Measurements from ENCODE around the gene VSTM2B. TPM values are rescaled to one million over a fixed set of nuclear protein-coding genes. Genes with fewer than 3 reads are reported as not detected.

Gene VSTM2B
- total RNA-seq, 3 donors from 2014 or later, result not detected

DNA sequence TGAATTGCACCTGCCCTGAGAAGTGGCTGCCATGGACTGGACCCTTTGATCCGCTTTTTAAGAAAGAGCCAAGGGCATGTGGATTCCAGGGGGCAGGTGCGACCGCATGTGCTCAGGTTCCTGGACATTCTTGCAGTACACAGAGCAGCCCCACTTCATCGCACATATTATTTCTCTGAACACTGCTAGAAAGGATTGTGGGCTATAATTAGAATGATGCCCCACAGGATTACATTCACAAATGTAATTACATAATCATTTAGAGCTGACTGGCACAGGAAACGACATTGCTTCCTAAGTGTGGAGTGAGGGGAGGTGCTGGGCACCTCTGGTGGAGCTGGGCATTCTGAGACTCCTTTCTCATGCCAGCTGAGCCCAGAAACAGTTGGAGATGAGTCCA, 37.5 kb upstream of the VSTM2B start:
- no peaks in the 10 kb centered on the region for H3K9me3 Mint-ChIP-seq
- peaks cover 59% of the 10 kb centered on the region for H3K27me3 Mint-ChIP-seq (ENCODE audit: low read depth)
- H3K36me3 Mint-ChIP-seq (ENCODE audit: insufficient read depth), result no peaks in the 10 kb centered on the region
- no peak overlapping the region for H3K4me3 Mint-ChIP-seq
- DNase-seq (no peak), ATAC-seq (no peak)
- no peaks in the 10 kb centered on the region for H3K4me1 Mint-ChIP-seq (ENCODE audit: low read depth)

DNA sequence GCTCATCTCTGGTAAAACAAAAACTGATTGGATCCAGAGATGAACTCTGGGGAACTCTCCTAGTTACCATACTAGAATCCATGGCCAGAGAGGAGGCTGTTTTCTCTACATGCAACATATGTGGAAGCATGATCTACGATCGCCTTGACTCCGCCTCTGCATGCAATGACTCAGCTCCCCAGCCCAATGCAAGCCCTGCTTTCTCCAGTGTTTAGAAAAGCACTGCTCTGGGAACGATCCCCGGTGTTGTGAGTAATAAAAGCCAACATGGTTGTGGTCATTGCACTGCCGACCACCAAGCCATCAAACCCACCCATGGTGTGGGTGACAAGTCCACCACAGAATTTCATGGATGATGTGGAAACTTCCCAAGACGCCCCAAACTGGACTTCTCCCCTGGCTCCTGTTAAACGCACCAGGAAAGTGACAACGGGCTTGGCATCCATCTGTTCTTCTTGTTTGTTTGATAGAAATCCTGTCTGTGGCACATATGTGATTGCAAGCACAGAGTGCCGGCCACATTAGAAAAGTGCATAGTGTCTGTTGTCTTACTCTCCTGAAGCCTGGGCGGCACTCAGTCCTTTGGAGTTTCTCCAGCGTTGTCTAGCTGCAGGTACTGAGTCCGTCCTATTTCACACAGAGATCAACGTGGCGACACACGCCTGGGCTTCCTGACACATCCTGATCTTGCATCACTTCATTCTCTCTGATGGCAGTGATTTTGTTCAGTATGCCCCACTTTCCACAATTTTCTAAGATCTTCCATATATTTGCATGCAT, 36.4 kb upstream of the VSTM2B start:
- DNase-seq (no peak), ATAC-seq (no peak)
- H3K4me3 Mint-ChIP-seq, result no peak overlapping the region
- no peaks in the 10 kb centered on the region for H3K36me3 Mint-ChIP-seq (ENCODE audit: insufficient read depth)
- H3K9me3 Mint-ChIP-seq, result no peaks in the 10 kb centered on the region
- peaks cover 56% of the 10 kb centered on the region for H3K27me3 Mint-ChIP-seq (ENCODE audit: low read depth)
- no peaks in the 10 kb centered on the region for H3K4me1 Mint-ChIP-seq (ENCODE audit: low read depth)

DNA sequence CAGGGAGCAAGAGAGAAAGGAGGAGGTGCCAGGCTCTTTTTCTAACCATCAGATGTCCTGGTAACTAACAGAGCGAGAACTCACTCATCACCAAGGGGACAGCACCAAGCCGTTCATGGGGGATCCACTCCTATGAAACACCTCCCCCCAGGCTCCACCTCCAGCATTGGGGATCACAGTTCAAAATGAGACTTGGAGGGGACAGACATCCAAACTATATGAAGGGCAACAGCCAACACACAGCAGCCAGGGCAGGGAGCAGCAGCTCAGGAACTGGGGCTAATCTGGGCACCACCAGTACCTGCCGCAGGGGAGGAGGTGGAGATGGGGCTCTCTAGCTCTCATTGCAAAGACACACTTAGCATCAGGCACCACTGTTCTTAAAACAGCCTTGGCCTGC, 34.3 kb upstream of the VSTM2B start:
- Mint-ChIP-seq H3K9me3 (no peaks in the 10 kb centered on the region), H3K36me3 (ENCODE audit: insufficient read depth) (no peaks in the 10 kb centered on the region), H3K27me3 (ENCODE audit: low read depth) (peaks cover 46% of the 10 kb centered on the region), H3K4me1 (ENCODE audit: low read depth) (no peaks in the 10 kb centered on the region), H3K4me3 (no peak overlapping the region)
- ATAC-seq (no peak), DNase-seq (no peak)

DNA sequence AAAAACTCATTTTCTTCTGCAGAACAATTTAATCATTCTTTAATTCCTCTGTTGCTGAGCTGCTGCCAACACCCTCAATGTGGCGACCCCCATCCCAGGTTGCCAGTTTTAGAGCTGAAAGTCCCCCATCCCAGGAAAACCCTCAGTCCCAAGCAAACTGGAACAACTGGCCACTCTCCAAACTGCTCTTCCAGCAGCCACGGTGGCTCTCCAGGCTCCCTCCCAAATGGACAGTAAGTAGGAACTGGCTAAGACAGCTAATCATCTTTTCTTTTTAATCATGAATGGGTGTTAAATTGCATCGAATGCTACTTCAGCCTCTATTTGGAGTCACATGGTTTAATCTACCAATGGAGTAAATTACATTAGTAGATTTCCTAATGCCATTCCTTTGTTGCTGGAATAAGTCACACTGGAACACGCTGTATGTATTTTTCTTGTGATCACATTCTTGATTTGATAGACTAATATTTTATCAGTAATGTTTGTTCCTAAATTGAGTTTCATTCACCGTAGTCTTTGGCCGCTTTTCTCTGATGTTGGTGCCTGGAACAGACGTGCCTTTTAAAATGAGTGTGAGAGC, 33.7 kb upstream of the VSTM2B start:
- H3K4me3 Mint-ChIP-seq, result no peak overlapping the region
- H3K27me3 Mint-ChIP-seq (ENCODE audit: low read depth), result peaks cover 44% of the 10 kb centered on the region
- H3K36me3 Mint-ChIP-seq (ENCODE audit: insufficient read depth), result no peaks in the 10 kb centered on the region
- ATAC-seq (no peak), DNase-seq (no peak)
- no peaks in the 10 kb centered on the region for H3K9me3 Mint-ChIP-seq
- H3K4me1 Mint-ChIP-seq (ENCODE audit: low read depth), result no peaks in the 10 kb centered on the region

DNA sequence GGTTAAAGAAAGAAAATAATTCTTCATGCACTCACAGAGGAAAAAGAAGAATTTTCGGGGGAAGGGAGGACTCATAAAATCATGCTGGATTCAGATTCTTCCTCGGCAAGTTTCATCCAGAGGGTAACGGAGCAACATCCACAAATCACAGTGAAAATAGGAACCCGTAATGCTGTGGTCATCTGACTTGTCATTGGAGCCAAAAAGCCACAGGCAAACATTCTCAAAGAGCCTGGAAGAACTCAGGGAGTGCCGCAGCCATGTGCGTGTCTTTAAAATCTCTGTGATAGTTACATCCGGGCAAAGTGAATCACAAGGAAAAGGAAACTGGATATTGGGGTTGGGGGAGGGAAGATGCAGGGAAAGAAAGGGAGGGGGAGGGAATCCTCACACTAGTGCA, 33.0 kb upstream of the VSTM2B start:
- no peak for ATAC-seq
- H3K4me3 Mint-ChIP-seq, result no peak overlapping the region
- H3K4me1 Mint-ChIP-seq (ENCODE audit: low read depth), result no peaks in the 10 kb centered on the region
- H3K36me3 Mint-ChIP-seq (ENCODE audit: insufficient read depth), result no peaks in the 10 kb centered on the region
- H3K27me3 Mint-ChIP-seq (ENCODE audit: low read depth), result peaks cover 38% of the 10 kb centered on the region
- no peak for DNase-seq
- H3K9me3 Mint-ChIP-seq, result no peaks in the 10 kb centered on the region

DNA sequence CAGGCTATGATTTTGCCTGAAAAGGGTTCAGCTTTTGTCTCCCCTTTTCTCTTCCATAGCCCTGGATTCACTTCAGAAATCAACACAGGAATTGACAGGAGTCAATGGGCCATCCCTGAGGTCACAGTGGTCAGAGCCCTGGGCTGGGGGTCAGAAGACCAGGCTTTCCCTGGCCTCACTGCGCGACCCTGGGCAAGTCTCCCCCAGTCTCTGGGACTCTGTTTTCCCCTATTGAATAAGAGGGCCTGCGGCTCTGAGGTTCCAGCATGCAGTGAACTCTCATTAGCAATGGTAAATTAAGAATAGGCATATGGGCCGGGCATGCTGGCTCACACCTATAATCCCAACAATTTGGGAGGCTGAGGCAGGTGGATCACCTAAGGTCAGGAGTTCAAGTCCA, 30.7 kb upstream of the VSTM2B start:
- H3K9me3 Mint-ChIP-seq, result no peaks in the 10 kb centered on the region
- DNase-seq, result no peak
- no peak overlapping the region for H3K4me3 Mint-ChIP-seq
- peaks cover 24% of the 10 kb centered on the region for H3K27me3 Mint-ChIP-seq (ENCODE audit: low read depth)
- no peaks in the 10 kb centered on the region for H3K36me3 Mint-ChIP-seq (ENCODE audit: insufficient read depth)
- no peaks in the 10 kb centered on the region for H3K4me1 Mint-ChIP-seq (ENCODE audit: low read depth)
- ATAC-seq, result no peak

DNA sequence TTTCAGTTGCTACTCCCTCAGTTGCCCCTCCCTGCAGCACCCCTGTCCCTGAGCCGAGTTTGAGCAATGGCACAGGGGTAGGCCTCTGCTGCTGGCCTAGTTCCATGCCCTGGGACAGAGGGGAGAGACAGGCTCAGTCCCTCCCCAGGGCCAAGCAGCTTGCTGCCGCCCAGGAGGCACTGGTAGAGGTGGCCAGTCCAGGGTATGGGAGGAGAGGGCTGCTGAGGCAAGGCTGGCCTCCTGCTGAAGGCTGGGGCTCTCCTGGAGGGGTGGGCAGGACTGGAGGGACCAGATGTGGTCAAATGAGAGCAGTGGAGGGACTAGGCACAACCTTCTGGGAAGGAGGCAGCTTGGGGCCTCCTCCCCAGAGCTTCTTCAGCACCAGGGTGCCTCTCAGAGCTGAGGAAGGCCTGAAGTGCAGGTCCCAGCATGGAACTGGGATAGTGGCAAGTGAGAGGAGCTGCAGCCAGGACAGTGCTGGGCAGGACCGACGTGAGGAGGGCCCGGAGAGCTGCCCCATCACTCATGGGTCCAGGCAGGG, 29.8 kb upstream of the VSTM2B start:
- H3K36me3 Mint-ChIP-seq (ENCODE audit: insufficient read depth), result no peaks in the 10 kb centered on the region
- H3K4me1 Mint-ChIP-seq (ENCODE audit: low read depth), result no peaks in the 10 kb centered on the region
- peaks cover 17% of the 10 kb centered on the region for H3K27me3 Mint-ChIP-seq (ENCODE audit: low read depth)
- DNase-seq (no peak), ATAC-seq (no peak)
- H3K9me3 Mint-ChIP-seq, result no peaks in the 10 kb centered on the region
- no peak overlapping the region for H3K4me3 Mint-ChIP-seq

DNA sequence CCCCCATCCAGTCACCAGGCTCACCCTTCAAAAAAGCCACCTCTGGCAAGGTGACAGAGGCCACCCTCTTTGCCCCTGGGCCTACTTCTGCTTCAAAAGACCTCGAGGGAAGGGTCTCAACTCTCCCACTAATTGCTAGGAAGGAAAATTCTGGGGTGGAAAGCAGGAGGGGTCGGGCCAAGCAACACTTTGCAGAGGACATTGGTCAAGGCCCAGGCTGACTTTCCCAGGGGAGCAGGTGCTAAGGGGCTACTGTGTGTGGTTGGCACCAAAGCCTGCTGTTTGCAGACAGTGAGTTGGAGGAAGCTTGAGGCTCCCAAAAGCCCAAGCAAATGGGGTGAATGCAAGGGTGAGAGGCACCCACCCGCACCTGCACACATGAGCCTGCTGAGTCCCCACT, 28.6 kb upstream of the VSTM2B start:
- Mint-ChIP-seq H3K27me3 (ENCODE audit: low read depth) (peaks cover 7% of the 10 kb centered on the region), H3K4me3 (no peak overlapping the region), H3K4me1 (ENCODE audit: low read depth) (no peaks in the 10 kb centered on the region), H3K36me3 (ENCODE audit: insufficient read depth) (no peaks in the 10 kb centered on the region), H3K9me3 (no peaks in the 10 kb centered on the region)
- ATAC-seq (no peak), DNase-seq (no peak)

DNA sequence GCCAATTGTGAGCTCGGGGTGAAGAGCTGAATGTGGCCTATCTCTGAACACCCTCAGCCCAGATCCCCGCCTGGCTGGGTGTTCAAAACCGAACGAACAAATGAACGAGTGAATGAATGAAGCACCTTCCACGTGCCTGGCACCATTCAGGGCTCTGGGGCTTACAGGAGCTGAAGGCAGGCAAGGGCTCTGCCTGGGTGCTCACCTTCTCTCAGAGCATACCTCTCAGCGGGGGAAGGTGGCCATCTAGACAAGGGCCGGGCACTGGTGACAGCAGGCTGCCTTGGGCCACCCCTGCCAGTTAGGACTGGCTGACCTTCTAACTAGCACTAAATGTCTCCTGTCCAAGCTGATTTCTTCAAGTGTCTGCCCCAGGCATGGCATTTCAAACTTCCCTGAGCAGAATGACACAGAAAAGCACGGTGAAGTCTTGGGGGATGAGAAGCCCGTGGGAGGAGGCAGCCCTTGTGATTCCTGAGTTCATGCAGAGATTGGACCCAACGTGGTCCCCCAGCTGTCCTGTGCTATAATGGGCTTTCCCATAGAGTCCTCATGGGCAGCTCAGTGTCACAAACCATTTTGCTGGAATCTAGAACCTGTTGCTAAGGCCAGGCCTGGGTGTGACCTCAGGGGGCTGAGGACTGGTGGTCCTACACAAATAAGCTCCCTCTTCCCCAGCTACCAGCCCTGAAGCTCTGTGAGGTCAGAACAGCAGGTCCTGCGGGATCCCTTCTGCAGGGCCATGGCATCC, 27.9 kb upstream of the VSTM2B start:
- Mint-ChIP-seq H3K4me3 (no peak overlapping the region), H3K4me1 (ENCODE audit: low read depth) (no peaks in the 10 kb centered on the region), H3K36me3 (ENCODE audit: insufficient read depth) (no peaks in the 10 kb centered on the region), H3K27me3 (ENCODE audit: low read depth) (peaks cover 1% of the 10 kb centered on the region), H3K9me3 (no peaks in the 10 kb centered on the region)
- DNase-seq, result no peak
- no peak for ATAC-seq

DNA sequence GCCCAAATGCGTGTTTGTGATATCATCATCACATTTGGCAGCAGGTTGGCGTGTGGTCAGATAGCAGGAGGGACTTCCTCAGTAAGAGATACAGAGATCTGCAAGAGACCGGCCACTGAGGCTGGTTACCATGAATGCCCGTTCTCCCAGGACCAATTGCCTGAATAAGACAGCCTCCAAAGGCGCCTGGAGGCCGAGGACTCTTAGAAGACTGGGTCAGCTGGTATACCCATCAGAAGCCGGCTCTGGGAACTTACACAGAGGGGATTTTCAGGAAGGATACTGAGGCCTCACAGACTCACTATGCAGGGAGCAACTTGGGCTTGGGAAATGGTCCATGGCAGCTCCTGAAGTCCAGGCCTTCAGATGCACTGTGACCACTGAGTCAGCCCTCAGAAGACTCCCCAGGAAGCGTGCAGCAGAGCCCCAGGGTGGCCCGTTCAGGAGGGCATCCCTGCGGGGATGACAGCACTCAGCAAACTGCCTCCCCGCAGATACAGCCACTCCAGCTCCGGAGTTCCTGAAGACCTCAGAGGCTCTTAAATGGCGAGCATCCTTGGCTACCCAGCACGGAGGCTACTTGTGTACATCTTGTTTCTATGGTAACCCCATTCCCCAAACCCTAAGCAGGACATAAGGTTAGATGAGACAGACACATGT, 26.4 kb upstream of the VSTM2B start:
- no peak overlapping the region for H3K4me3 Mint-ChIP-seq
- ATAC-seq (no peak), DNase-seq (no peak)
- no peaks in the 10 kb centered on the region for H3K9me3 Mint-ChIP-seq
- H3K36me3 Mint-ChIP-seq (ENCODE audit: insufficient read depth), result no peaks in the 10 kb centered on the region
- no peaks in the 10 kb centered on the region for H3K4me1 Mint-ChIP-seq (ENCODE audit: low read depth)
- H3K27me3 Mint-ChIP-seq (ENCODE audit: low read depth), result no peaks in the 10 kb centered on the region

DNA sequence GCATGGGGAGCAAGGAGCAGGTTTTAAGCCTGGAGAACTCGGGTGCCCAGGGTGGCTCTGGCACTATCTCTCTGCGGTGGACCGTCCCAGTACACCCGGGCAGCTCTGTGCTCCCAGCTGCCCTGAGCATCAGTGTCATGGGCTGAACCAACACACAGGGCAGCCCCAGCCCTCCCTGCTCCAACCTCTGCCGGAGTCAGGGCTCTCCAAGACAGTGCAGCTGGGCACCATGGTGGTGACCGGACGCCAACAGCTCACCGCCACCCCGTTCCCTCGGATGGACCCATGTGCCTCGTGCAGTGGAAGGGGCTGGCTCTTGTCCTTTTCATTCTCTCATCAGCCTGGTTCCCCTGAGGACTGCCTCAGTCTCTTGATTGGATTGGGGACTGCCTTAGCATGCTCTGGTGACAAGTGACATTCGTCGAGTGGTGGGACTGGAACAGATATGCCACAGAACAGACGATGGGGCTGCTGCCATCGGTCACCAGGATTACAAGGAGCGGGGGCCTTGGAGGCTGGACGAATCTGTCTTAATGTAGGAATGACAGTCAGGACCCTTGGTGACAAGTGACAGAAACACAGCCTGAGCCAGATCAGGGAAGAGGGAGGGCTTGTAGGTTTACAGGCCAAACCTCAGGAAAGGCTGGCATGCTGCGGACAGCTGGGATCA, 25.7 kb upstream of the VSTM2B start:
- ATAC-seq (no peak), DNase-seq (no peak)
- Mint-ChIP-seq H3K36me3 (ENCODE audit: insufficient read depth) (no peaks in the 10 kb centered on the region), H3K4me1 (ENCODE audit: low read depth) (no peaks in the 10 kb centered on the region), H3K9me3 (no peaks in the 10 kb centered on the region), H3K27me3 (ENCODE audit: low read depth) (no peaks in the 10 kb centered on the region), H3K4me3 (no peak overlapping the region)

DNA sequence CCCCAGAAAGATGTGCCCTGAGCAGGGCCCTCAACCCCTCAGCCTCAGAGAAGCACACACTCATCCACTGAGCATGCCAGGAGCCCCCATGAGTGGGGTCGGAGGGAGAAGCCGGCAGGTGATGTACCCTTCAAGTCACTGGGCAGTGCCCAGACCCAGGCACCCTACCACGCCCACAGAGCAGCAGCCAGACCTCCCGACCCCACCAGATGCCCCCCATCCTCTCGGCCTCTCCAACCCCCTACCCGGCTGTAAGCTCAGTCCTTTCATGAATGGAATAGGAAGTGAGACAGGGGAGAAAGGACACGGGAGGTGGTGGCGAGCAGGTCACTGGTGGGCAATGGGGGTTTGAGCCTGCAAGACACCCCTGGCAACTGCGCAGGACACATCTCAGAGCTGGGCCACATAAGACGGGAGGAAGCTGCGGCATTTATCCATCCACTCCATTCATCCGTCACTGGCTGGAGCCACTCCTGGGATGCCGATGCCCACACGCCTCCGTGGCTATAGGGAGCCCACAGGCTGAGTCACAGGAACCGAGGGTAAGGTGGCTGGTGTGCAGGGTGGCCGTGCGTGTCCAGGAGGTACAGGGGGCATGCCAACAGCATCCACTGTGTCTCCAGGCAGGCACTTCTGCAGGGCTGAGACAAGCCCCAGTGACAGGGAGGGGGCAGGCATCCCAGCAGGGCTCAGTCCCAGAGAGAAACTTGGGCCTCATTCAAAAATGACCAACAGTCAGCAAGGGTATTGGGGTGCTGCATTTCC, 23.8 kb upstream of the VSTM2B start:
- DNase-seq, result no peak
- Mint-ChIP-seq H3K36me3 (ENCODE audit: insufficient read depth) (no peaks in the 10 kb centered on the region), H3K27me3 (ENCODE audit: low read depth) (no peaks in the 10 kb centered on the region), H3K9me3 (no peaks in the 10 kb centered on the region), H3K4me1 (ENCODE audit: low read depth) (no peaks in the 10 kb centered on the region), H3K4me3 (no peak overlapping the region)
- ATAC-seq, result no peak

DNA sequence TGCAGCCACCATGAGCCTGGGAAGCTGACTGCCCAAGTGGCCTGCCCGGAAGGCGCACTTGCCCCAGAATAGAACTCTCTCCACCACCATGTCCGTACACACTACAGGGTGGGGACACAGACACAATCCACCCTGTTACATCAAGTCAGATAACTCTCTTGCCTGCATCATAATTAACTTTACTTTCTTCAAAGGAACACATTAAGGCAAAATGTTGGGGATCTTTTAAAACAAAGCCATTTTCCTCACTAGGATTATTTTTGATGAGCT, 23.3 kb upstream of the VSTM2B start:
- DNase-seq (no peak), ATAC-seq (no peak)
- Mint-ChIP-seq H3K27me3 (ENCODE audit: low read depth) (peaks cover 3% of the 10 kb centered on the region), H3K4me1 (ENCODE audit: low read depth) (no peaks in the 10 kb centered on the region), H3K9me3 (no peaks in the 10 kb centered on the region), H3K4me3 (no peak overlapping the region), H3K36me3 (ENCODE audit: insufficient read depth) (no peaks in the 10 kb centered on the region)
